NOMO-1 treated with dmso at 0.1 percent for 144 hours (cell line): ENCODE results near the gene PRR36.
"Not testable (repeated sequence)": the region's sequence is repeated elsewhere in the genome, so short reads cannot be mapped to it uniquely, and the experiment has no call there.

ENCODE experiments used
- DNase-seq: peaks from one replicate; lab custom pipeline; 2025; ENCODE audit not compliant: unreplicated experiment; lab: John Stamatoyannopoulos, UW

PRR36 gene

DNA sequence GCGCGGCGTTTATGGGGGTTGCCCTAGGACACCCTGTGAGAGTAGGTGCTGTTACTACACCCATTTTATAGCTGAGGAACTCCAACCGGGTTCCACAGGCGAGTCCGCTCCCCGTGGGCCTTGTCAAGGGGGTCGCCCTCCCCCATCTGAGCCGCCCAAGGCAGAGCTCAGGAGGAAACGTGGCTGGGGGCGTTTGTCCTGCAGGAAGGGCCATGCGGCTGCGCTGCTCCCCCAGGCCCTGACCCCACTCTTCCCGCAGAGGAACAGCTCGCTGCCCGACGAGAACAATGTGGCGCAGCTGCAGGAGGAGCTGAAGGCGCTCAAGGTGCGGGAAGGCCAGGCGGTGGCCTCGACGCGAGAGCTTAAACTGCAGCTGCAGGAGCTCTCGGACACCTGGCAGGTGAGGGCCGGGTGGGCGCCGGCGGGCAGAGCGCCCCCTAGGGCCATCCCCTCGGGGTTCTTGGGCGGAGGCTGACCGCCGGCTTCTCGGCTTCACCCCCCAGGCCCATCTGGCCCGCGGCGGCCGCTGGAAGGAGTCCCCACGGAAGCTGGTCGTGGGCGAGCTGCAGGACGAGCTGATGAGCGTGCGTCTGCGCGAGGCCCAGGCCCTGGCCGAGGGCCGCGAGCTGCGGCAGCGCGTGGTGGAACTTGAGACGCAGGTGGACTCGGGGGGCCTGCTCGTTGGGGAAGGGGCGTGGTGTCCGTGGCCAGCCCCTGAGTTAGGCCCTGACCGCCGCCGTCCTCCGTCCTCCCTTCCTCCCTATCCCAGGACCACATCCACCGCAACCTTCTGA lies 12.4 kb downstream of the PRR36 start:
- DNase-seq = no peak

- no peak for DNase-seq
Observed at GRCh38 chr19:7860714-7861618, 13.2 kb downstream of the PRR36 start.

GRCh38 chr19:7859831-7860713 lies 14.1 kb downstream of the PRR36 start:
- DNase-seq = no peak

GRCh38 chr19:7859087-7859486 lies 15.1 kb downstream of the PRR36 start:
- DNase-seq = not testable (repeated sequence)

- DNase-seq = no peak
Observed at GRCh38 chr19:7858109-7858770, 15.9 kb downstream of the PRR36 start.

DNA sequence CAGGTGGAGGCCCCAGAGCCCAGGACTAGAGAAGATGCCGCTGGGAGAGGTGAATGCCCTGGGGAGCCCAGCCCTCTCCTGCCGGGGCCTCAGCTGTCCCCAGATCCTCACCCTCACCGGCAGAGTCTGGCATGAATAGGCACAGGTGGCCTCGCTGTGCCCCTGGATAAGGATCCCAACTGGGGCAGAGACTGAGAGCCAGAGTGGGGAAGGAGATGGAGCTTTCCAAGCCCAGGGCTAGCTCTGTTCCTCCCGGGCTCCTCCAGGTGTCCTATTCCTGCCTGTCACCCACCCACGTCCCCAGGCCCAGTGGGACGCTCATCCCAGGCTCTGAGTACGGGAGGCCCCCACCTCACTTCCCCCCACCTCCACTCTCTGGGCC lies 16.5 kb downstream of the PRR36 start:
- no peak for DNase-seq

GRCh38 chr19:7856679-7857663 lies 17.2 kb downstream of the PRR36 start:
- DNase-seq = no peak

- DNase-seq = no peak
Observed at GRCh38 chr19:7856109-7856591, 18.0 kb downstream of the PRR36 start.

- no peak for DNase-seq
Observed at GRCh38 chr19:7855426-7856108, 18.6 kb downstream of the PRR36 start.

- no peak for DNase-seq
Observed at GRCh38 chr19:7853770-7854128, 20.4 kb downstream of the PRR36 start.

GRCh38 chr19:7852851-7853769 lies 21.1 kb downstream of the PRR36 start:
- DNase-seq = peak; percentile 52

DNA sequence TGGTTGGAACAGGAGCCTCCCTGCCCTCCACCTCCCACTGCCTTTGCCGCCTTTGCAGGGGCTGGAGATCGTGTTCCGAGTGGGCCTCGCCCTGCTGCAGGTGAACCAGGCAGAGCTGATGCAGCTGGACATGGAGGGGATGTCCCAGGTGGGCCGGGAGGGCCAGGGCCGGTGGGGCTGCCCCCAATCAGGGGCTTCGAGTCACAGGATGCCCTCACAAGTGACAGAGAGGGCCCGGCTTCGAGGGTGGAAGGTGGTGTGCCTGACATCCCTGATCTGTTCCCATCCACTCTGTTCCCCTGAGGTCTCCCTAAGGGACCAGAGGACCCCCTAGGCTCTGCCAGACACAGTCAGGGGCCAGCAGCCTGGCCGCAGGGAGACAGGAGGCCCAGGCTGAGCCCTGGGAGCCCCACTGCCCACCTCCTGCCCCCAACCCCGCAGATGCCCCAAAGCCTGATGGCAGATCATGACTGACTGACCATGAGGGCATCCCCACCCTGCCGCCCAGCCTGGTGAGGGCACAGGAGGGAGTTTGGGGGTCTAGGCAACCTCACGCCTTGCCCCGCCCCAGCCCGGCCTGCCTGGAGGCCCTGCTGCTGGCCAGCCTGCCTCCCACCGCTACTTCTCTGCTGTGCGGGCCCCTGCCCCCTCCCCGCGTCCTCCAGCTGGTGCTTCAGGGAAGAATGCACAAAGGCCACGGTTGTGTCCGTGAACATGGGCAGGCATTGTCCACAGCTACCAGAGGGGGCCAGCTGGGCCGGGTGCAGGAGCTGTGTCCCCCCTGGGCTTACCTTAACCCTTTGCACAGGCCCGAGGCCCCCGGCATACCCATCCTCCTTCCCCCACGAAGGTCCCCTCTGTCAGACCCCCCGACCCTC lies 22.3 kb downstream of the PRR36 start:
- no peak for DNase-seq

DNA sequence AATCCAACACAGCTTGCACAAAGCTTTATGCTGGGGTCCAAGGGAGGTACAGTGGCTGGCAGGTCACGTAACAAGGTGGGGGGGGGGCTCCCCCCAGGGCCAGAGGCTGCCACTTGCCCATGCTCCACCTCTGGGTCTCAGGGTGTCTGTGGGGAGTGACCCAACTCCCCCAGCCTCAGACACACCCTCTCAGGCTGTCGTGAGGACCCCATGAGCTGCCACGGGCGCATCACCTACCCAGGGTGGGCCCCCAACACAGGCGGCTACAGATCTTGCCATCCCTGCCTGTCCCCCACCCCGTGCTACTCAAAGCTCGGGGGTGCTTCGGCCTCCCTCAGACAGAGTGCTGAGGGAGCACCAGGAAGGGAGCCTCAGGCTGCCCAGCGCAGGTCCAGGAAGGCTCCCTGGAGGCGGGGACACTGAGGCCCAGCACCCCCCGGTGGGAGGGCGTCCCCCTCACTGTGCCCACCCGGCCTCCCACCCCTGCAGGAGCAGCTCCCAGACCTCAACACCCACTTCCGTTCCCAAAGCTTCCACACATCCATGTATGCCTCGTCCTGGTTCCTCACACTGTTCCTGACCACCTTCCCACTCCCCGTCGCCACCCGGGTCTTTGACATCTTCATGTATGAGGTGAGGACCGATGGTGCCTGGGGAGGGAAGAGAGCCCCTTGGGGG lies 23.1 kb downstream of the PRR36 start:
- DNase-seq = no peak

GRCh38 chr19:7850000-7850813 lies 24.0 kb downstream of the PRR36 start:
- no peak for DNase-seq

GRCh38 chr19:7849631-7849999 lies 24.6 kb downstream of the PRR36 start:
- DNase-seq = no peak
